HCT116 (cell line): ENCODE measurements around the gene ERGIC1.

Experiments used
- CEBPB ChIP-seq: IDR thresholded peaks from 2 replicates; pipeline ENCODE4 v1.6.1; 2012; ENCODE audit warnings: low read depth
- CTCF ChIP-seq, 3 experiments: fragments of 200-600 bp in 1 of 3; sonication (generic) in 1 of 3; IDR thresholded peaks in 2 of 3; conservative IDR thresholded peaks in 1 of 3; 2 replicates each; pipeline ENCODE4 v1.5.1; 2012 to 2017; ENCODE audit warnings: low read depth in 2 of 3, low read length in 2 of 3, antibody characterized with exemption in 1 of 3, borderline replicate concordance in 1 of 3, control low read depth in 1 of 3, mild to moderate bottlenecking in 1 of 3, mixed read lengths in 1 of 3, mixed run types in 1 of 3, moderate library complexity in 1 of 3; ENCODE audit not compliant: insufficient read depth in 1 of 3
- EGR1 ChIP-seq: IDR thresholded peaks from 2 replicates; pipeline ENCODE4 v1.6.1; 2012; ENCODE audit warnings: low read depth
- EZH2 ChIP-seq: fragments of 200-600 bp; sonication (generic); IDR thresholded peaks from 2 replicates; pipeline ENCODE4 v1.6.1; 2017; ENCODE audit warnings: antibody characterized with exemption, mixed run types
- EZH2phosphoT487 ChIP-seq: fragments of 200-600 bp; IDR thresholded peaks from 2 replicates; pipeline ENCODE4 v1.6.1; 2018; ENCODE audit warnings: antibody characterized with exemption, borderline replicate concordance
- POLR2AphosphoS5 ChIP-seq: IDR thresholded peaks from 2 replicates; pipeline ENCODE4 v1.6.1; 2011; ENCODE audit warnings: mild to moderate bottlenecking, low read depth, low read length, moderate library complexity
- YY1 ChIP-seq: IDR thresholded peaks from 2 replicates; pipeline ENCODE4 v1.6.1; 2011; ENCODE audit warnings: low read length, low read depth, moderate library complexity, mild to moderate bottlenecking; ENCODE audit not compliant: insufficient replicate concordance; ENCODE audit errors: extremely low read depth

DNA sequence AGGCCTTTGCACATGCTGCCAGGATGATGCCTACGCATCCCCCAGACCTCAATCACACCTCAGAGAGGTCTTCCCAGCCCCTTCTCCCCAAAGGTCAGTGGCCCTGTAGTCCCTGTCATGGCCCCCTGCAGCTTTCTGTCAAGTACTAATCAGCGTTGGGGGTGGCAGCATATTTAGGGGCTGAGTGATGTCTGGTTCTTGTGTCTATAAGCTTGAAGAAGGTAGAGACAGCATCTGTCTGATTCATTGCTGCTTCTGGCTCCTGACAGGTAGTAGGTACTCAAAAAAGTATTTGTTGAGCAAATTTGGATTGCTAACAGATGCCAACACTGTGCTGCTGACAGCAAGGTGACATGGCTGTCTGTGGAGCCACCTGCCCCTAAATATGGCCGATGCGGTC lies 73.6 kb downstream of the ERGIC1 start:
- TF ChIP-seq EGR1 (no peak), POLR2AphosphoS5 (no peak), CTCF (IDR thresholded peaks at IDR 0.05 in 2 of 3, conservative IDR thresholded peaks at IDR 0.05 in 1 of 3; ENCODE audit: borderline replicate concordance in 1 of 3, insufficient read depth in 1 of 3, low read depth in 2 of 3, low read length in 2 of 3) (no peak), EZH2 (no peak), CEBPB (no peak), EZH2phosphoT487 (no peak), YY1 (no peak)
